Measurements from ENCODE around the gene DNAJC5G.
"Not testable (repeated sequence)": the region's sequence is repeated elsewhere in the genome, so short reads cannot be mapped to it uniquely, and the experiment has no call there.

DNAJC5G gene

DNA sequence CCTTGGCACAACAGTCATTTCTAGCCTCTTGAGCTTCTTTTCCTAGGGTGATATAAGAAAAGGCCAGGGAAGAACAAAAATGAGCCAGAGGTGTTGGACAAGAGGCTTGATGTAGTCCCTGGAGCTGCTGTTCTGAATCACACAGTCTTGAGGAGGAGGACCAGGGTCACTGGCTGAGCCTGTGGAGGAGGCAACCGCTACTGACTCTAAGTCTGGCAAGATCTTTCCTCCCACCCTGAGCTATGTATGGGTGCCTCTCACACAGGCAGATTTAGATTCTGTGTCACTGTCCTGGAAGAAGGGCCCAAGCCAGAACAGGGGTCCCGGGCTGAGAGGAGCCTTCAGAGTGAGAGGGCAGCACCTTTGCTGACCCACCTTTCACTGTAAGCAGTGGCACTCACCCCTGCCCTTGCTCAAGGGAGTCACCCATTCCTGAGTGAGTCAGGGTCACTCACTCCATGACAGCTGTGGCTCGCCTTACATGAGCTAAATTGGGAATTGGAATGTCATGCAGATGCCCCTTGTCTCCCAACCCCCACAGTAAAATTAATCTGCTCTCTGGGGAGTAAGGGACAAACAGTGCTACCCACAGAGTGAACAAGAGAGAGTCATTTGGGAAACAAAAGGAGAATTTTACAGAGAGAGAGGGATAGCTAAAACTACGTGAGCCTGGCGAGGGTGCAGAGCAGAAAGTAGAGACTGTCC, 6.8 kb downstream of the DNAJC5G start, which contains the start of gene TRIM54:
Gene TRIM54, plus strand, starts transcription at position 575 of the 705 bp plus-strand sequence. CDS start 303 bp downstream, outside the sequence.
- DNase-seq, result no peak

DNA sequence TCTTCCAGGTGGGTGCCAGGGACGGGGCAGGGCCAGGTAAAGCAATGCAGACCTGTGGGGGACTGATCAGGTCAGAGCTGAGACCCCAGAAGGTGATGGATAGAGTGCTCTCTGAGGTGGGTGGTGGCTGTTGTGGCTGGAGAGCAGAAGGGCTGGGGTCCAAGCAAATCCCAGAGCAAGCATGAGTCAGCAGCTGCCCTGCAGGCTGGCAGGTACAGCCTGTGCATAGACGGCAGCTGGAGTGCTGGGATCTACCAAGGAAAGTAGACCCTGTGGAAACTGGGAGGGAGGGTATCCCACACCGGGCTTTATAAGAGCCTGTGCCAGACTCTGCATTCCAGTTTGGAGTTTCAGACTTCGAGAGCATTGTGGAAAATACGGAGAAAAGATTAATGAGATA, 7.7 kb downstream of the DNAJC5G start:
- DNase-seq, result no peak

DNA sequence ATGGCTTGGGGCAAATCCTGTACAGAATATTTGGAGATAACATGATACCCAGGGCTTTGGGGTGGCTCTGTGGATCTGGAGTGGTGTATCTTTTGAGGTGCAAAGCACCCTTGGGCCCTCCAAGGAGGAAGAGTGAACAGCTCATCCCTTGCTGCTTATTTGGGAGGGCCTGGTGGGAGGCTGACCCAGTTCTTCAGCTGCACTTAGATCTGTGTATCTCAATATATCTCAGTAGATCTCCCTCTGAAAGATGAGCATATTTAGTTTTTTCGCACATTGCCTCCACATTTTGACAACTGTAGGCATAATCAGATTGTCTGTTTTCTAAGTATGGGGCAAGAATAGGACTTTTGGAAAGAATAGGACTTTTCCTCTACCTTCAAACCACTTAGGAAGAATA, 9.8 kb downstream of the DNAJC5G start:
- DNase-seq, result no peak

DNA sequence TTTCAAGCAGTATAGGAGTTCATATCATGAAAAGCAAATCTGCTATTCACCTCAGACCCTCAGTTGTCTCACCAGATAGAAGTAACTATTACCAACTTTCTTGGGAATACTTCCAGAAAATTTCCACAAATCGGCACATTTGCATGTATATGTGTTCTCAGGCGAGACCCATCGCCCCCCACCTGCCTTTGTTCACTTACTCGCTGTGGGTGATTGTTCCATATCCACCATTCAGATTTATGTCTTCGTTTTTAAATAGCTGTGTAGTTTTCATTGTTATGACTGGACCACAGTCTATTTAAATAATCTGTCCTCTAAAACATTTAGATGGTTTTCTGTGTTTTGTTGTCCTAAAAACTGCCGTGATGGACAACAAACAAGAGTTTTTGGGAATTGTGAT, 10.2 kb downstream of the DNAJC5G start:
- no peak for DNase-seq

DNA sequence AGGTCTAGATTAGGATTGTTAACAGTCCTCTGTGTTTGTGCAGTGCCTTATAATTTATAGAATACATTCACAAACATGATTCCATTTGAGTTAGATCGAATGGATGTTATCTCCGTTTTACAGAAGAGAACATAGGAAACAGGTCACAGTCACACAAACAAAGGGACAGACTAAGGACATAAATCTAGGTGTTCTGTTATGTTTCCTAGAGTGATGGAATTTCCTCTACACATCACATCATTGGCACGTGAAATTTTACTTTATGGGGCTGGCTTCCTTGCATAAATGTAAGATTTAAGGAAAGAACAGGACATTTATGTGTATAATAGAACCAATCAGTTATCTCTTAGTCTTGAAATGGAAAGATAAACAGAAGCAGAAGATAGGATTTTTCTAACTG, 13.4 kb downstream of the DNAJC5G start:
- no peak for DNase-seq

DNA sequence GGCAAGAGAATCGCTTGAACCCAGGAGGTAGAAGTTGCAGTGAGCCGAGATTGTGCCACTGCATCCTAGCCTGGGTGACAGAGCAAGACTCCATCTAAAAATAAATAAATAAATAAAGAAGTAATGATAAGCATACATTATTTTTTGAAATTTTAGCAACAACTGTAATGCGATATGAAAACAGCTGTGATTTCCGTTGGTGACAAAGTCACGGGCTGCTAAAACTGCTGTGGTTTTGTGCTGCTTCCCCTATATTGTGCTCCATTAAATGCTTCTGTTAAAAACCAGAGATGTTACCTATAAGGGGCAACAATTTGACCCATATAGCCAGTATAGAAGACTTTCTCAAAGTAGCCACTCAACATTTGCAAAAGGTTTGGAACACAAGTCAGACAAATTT, 15.3 kb downstream of the DNAJC5G start:
- DNase-seq, result no peak

DNA sequence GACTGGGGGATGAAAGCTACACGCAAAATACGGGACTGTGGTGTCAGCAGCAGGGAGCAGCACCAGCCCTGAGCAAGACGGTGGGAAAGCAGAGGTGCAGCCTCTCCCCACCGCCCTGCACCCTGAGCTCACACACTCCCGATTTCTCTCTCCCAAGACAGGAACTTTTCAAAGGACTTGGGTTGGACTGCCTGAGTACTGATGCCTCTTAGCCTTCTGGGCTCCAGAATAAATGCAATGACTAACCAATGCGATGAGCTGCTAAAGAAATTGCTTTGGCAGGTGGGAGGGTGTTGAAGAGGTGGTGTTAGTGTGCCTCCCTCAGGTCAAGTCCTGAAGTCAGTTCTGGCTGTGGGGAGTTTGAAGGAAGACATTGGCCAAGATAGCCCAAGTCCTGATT, 16.6 kb downstream of the DNAJC5G start:
- DNase-seq, result no peak

DNA sequence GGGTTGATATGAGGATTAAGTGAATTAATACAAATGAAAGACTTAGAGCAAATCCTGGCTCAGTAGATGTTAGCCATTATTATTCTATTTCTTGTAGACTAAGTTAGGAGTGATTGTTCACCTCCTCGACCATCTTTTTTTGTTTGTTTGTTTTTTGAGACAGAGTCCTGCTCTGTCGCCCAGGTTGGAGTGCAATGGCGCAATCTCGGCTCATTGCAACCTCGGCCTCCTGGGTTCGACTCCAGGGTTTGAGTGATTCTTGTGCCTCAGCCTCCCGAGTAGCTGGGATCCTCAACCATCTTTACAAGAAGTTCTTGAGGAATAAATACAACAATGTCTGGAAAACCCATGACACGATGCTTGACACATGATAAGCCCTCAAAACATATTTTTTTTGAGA, 19.7 kb downstream of the DNAJC5G start:
- DNase-seq, result no peak

DNA sequence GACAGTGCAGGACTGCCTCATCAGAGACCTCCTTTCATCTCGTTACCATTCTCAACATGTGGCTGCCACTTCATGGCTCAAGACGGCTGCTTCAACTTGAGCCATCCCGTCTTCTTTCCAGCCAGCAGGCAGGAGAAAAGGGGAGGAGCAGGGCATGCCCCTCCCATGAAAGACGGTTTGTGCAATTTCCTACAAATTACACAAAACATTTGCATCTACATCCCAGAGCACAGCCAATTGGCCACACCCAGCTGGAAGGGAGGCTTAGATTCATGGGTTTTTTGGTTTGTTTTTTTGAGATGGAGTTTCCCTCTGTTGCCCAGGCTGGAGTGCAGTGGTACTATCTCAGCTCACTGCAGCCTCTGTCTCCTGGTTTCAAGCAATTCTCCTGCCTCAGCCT, 21.2 kb downstream of the DNAJC5G start:
- no peak for DNase-seq

DNA sequence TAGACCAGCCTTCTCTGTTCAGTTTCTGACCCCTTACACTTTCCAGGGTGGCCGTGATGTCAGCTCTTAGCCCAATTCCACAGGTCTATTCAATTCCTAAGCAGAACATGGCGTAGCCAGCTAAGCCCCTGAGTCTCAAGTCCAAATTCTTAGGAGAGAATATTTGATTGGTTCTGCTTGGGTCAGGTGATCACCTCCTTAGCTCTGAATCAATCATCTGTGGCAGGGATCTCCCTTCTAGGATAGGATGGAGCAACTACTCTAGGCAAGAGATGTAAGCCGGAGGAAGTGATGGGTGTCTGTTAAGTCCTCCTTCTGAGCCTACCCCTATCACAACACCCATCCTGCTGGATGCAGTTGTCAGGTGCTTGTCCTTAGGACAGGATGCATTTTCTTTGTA, 22.0 kb downstream of the DNAJC5G start:
- no peak for DNase-seq

DNA sequence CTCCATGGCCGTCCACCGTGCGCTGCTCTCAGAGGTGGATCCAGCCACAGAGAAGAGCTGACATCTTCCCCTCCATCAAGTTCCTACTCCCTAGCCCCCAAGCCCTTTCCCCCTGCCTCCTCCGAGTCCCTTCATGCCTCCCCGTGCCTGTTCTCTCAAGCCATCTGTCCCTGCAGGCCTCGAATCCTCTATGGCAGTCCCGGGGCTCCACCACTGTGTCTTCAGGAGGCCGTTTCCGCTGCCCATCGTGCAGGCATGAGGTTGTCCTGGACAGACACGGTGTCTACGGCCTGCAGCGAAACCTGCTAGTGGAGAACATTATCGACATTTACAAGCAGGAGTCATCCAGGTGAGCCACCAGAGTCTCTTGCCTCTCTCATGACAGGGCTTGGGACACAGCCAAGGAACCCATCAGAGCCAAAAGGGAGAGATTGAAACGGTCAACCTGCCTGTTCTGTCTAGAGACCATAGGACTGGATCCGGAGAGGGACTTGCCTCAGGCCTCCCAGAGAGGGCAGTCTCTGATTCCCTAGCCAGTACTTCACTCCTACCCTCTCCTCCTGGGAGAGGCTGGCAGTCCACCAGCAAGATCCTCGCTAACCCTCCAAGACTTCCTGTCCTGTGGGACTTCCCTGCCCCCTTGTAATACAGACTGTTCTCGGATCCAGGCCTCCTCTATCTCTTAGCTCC, 23.3 kb downstream of the DNAJC5G start:
- no peak for DNase-seq

DNA sequence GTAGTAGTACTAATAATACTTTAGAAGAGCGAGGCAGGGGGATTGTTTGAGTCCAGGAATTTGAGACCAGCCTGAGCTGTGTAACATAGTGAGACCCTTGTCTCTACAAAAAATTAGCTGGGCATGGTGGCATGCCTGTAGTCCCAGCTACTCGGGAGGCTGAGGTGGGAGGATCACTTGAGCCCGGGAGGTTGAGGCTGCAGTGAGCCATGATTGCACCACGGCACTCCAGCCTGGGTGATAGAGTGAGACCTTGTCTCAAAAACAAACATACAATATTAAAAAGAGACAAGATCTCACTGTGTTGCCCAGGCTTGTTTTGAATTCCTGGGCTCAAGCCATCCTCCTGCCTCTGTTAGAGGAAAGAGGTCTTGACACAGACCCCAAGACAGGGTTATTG, 25.4 kb downstream of the DNAJC5G start:
- DNase-seq, result not testable (repeated sequence)

DNA sequence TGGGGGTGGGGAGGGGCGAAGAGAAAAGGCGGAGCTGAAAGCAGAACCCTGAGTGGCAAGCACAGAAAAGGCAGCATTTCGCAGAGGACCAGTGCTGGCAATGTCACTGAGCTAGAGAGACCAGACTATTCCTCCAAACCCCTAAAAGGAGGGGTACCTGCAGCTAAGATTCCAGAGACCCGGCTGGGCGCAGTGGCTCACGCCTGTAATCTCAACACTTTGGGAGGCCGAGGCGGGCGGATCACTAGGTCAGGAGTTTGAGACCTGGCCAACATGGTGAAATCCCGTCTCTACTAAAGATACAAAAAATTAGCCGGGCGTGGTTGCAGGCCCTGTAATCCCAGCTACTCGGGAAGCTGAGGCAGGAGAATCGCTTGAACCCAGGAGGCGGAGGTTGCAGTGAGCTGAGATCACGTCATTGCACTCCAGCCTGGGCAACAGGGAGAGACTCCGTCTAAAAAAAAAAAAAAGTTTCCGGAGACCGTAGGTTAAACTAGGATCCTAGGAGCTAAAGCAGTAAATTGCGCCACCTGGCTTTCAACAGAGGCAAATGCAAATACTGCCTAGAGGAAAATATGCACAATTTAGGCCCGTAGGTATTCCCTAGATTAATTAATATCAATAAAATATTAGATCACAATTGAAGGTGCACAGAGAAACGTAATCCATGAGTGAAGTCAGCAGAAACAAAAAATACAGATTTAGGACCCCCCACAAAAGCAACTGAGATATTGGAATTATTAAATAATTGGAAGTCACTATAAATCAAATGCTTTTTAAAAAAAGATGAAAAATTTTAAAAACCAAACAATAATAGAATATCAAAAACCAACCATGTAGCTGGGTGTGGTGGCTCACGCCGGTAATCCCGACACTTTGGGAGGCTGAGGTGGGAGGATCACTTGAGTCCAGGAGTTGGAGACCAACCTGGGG, 28.1 kb downstream of the DNAJC5G start:
- DNase-seq, result peak; percentile 18

DNA sequence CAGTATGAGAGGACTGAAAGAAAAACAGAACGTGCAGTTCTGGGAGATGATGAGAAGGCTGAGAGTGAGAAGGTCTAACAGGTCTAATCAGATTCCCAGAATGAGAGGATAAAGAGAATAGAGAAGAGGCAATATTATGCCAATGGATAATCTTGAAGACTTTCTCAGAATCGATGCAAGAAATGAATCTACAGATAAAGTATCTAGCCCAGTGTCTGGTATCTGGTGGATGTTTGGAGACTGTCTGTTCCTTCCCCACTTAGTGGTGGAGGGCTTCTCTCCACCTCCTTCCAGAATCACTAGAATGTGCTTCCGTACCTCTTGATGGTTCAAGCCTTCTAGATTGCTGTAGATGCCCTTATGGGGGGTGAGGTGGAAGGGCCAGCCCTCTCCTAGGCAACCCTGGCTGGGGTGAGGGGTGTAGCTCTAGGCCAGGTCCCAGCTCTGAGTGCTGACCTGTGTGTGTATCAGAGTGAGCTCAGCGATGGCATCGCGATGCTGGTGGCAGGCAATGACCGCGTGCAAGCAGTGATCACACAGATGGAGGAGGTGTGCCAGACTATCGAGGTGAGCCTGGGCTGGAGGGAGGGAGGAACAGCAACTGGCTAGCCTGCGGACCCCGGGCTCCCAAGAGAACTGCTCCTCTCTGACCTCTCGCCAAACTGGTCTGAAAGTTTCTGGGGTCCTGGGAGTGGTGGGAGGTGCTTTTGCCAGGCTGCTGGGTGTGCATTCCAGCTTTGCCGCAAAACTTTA, 29.4 kb downstream of the DNAJC5G start:
- no peak for DNase-seq

DNA sequence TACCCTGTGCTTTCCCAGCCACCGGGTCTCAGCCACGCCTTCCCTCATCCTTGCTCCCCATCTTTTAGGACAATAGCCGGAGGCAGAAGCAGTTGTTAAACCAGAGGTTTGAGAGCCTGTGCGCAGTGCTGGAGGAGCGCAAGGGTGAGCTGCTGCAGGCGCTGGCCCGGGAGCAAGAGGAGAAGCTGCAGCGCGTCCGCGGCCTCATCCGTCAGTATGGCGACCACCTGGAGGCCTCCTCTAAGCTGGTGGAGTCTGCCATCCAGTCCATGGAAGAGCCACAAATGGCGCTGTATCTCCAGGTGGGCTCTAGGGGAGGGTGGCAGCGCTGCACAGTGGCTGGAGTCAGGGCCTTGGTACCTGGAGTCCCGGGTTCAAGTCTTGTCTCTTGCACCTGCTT, 30.3 kb downstream of the DNAJC5G start:
- no peak for DNase-seq

DNA sequence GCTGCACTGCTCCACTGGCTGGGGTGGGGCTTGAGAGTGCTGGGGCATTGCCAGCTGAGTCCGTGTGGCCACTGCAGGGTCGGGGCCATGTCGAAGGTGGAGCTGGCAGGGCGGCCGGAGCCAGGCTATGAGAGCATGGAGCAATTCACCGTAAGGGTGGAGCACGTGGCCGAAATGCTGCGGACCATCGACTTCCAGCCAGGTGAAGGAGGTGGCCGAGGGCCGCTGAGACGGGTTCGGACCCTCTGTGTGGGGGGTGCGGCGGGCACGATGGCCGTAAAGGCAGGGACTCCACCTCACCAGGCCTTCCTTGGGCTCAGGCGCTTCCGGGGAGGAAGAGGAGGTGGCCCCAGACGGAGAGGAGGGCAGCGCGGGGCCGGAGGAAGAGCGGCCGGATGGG, 30.9 kb downstream of the DNAJC5G start:
- no peak for DNase-seq

DNA sequence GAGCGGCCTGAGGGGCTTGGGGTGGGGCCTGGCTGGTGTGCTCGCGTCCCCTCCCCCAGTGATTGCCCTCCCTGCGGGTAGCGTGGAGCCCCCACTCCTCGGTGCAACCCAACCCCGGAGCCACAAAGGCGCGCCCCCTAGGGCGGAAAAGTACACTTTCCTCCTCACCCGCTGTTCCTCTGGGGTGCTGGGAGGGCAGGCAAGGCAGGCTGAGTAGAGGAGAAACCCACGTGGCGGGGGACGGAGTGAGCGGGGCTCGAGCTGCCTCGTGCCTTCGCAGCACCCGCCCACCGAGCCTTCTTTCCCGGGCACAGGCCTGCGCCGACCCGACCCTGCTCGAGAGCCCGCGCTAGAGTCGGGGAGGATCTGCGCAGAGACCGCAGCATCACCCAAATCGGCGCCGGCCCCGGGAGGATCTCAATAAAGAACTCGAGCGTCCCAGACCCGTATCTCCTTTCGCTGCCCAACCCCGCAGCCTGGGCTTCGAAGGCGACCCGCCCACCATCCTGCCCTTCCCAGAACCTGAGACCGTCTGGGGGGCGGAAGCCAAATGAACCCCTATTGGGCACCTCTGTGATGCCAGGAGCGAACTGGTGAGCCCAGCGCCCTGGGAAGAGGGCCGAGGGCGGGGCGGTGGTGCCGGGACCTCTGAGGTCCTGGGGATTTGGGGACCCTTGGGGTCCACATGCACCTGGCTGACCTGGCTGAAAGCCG, 31.5 kb downstream of the DNAJC5G start:
- DNase-seq, result no peak

DNA sequence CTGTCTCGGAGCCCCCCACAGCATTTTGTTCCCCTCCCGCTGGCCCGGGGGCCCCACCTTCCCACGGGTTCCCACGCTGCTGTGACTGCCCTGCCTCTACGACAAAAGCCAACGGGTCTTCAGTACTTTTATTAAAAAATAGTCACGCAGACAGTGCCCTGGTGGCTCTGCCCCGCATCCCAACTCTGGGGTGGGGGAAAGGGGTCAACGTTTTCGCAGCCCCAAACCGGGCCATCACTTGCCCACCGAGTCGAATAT, 32.0 kb downstream of the DNAJC5G start:
- DNase-seq, result no peak

DNA sequence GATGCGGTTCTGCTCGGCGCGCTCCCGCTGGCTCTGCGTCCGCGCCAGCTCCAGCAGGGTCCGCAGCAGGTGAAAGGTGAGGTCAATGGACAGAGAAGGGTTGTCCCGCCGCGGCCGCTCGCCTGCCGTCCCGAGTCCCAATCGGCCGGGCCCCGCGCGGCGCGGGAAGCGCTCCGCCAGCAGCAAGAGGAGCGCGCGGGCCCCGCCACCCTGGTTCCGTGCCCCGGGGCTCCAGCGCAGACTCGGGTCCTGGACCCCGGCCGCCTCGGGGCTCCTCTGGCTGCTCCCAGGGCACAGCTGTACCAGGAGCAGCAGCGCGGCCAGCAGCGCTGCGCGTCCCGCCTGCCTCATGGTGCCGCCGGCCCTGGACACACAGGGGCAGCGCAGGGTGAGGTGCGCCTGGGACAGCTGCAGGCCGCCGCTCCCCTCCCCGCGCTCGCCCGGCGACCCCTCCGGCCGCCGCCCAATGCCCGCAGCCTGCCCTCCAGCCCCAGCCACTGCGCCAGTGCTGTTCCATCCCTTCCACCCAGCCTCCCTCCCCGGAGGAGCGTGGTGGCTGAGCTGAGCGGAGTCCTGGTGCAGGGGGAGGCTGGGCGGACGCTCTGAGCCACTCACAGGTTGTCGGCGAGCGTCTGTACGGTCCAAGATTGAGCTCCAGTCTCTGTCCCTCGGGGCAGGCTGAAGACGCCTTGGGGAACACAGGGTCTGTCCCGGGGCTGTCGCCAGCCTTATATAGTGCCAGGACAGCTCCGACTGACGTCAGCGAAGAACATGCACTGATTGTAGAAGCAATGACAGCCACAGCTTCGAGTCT, 32.5 kb downstream of the DNAJC5G start:
- no peak for DNase-seq

DNA sequence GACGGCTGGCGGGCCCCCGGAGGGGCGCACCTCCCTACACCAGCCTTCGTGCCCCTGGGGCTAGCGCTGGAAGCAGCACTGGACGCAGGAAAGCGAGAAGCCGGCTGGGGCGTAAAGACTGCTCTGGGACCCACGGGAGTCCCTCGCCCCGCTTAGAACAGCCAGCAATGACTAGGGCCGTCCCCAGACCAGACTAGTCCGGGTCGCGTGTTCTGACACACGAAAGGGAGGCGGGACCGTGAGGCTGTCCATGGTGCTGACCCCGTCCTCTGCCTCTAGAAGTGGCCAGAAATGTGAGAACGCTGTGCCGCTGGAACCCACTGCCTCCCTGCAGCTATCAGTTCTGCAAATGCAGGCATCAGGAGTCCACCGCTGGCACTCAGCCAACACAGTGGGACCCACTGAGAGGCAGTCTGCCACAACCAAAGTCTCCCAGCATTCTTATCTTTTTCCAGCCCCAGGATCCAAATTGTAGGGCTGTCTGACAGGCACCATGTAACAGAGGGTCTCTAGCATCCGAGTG, 33.2 kb downstream of the DNAJC5G start, which contains the start of gene UCN:
Gene UCN, minus strand, starts transcription at position 87 of the 523 bp plus-strand sequence. CDS start 550 bp downstream, outside the sequence.
- no peak for DNase-seq

DNA sequence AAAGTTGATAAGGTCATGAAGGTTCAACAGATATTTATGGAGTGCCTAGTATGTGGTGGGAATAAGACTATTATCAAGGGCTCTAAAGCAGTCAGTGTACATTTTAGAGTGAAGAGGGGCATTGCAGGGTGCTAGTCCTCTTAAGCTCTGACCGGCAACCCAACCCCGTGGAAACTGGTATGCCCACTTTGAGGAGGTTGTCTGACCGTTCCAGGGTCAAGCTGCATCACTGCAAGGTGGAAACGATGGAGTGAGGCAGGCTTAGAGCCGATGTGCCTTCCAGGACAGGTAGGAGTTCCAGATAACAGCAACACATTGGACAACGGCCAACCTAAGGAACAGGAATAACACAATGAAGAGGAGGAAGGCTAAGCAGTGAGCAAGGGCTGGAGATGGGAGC, 34.4 kb downstream of the DNAJC5G start:
- DNase-seq, result no peak

Measured in activated T-cell treated with anti-CD3 and anti-CD28 coated beads for 4 hours (primary cell).